Esophagus muscularis mucosa (tissue), 3 donors: ENCODE data around the gene SH3BP4.

Experiments
- EP300 ChIP-seq: sonication (generic); formaldehyde crosslinking; IDR thresholded peaks from one replicate; pipeline ENCODE4 v1.6.1; 2017; ENCODE audit warnings: antibody characterized with exemption
- TF ChIP-seq, protein P1 (sequence below), 3 experiments: fragments of 200-600 bp in 2 of 3; fragments of 450-650 bp in 1 of 3; sonication (generic) in 2 of 3; IDR thresholded peaks; one replicate each; pipeline ENCODE4 v1.5.1; 2017 to 2019; ENCODE audit warnings: antibody characterized with exemption in 3 of 3, mild to moderate bottlenecking in 2 of 3, moderate library complexity in 1 of 3

GRCh38 chr2:234976479-234977227 is 24.8 kb downstream of the SH3BP4 start:
- TF ChIP-seq, protein P1, sequence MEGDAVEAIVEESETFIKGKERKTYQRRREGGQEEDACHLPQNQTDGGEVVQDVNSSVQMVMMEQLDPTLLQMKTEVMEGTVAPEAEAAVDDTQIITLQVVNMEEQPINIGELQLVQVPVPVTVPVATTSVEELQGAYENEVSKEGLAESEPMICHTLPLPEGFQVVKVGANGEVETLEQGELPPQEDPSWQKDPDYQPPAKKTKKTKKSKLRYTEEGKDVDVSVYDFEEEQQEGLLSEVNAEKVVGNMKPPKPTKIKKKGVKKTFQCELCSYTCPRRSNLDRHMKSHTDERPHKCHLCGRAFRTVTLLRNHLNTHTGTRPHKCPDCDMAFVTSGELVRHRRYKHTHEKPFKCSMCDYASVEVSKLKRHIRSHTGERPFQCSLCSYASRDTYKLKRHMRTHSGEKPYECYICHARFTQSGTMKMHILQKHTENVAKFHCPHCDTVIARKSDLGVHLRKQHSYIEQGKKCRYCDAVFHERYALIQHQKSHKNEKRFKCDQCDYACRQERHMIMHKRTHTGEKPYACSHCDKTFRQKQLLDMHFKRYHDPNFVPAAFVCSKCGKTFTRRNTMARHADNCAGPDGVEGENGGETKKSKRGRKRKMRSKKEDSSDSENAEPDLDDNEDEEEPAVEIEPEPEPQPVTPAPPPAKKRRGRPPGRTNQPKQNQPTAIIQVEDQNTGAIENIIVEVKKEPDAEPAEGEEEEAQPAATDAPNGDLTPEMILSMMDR (IDR thresholded peaks at IDR 0.05) = no peak
- no peak for TF ChIP-seq EP300
